ENCODE data around the gene SLC30A10. TPM values are rescaled to one million over a fixed set of nuclear protein-coding genes. Genes with fewer than 3 reads are reported as not detected.
A peak's percentile ranks its signal among the peaks of the same experiment; 100 is the strongest.

Gene SLC30A10
- total and polyA plus RNA-seq, 2 of the 13 experiments (the other 11 are each of a cell fraction or from before 2014, with no cell fraction given) = 20.9 to 30.2 TPM

- TF ChIP-seq, protein P1, sequence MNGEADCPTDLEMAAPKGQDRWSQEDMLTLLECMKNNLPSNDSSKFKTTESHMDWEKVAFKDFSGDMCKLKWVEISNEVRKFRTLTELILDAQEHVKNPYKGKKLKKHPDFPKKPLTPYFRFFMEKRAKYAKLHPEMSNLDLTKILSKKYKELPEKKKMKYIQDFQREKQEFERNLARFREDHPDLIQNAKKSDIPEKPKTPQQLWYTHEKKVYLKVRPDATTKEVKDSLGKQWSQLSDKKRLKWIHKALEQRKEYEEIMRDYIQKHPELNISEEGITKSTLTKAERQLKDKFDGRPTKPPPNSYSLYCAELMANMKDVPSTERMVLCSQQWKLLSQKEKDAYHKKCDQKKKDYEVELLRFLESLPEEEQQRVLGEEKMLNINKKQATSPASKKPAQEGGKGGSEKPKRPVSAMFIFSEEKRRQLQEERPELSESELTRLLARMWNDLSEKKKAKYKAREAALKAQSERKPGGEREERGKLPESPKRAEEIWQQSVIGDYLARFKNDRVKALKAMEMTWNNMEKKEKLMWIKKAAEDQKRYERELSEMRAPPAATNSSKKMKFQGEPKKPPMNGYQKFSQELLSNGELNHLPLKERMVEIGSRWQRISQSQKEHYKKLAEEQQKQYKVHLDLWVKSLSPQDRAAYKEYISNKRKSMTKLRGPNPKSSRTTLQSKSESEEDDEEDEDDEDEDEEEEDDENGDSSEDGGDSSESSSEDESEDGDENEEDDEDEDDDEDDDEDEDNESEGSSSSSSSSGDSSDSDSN (CRISPR knock-in tag; IDR thresholded peaks at IDR 0.05) = peak; percentile 62
- TF ChIP-seq ZBTB3 (CRISPR knock-in tag; IDR thresholded peaks at IDR 0.05; ENCODE audit: borderline replicate concordance, low read depth) = no peak
- no peak for TF ChIP-seq THYN1 (CRISPR knock-in tag; IDR thresholded peaks at IDR 0.05; ENCODE audit: borderline replicate concordance, low read depth)
- peak; percentile 68 for TF ChIP-seq SALL1 (CRISPR knock-in tag; IDR thresholded peaks at IDR 0.05)
- no peak for TF ChIP-seq ZBTB21 (CRISPR knock-in tag; IDR thresholded peaks at IDR 0.05)
- TF ChIP-seq, protein P2, sequence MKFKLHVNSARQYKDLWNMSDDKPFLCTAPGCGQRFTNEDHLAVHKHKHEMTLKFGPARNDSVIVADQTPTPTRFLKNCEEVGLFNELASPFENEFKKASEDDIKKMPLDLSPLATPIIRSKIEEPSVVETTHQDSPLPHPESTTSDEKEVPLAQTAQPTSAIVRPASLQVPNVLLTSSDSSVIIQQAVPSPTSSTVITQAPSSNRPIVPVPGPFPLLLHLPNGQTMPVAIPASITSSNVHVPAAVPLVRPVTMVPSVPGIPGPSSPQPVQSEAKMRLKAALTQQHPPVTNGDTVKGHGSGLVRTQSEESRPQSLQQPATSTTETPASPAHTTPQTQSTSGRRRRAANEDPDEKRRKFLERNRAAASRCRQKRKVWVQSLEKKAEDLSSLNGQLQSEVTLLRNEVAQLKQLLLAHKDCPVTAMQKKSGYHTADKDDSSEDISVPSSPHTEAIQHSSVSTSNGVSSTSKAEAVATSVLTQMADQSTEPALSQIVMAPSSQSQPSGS (CRISPR knock-in tag; IDR thresholded peaks at IDR 0.05) = peak; percentile 73
- peak; percentile 45; the same call in 1 of the 2 replicates for TF ChIP-seq KDM4B (CRISPR knock-in tag; IDR thresholded peaks at IDR 0.05)
- peak; percentile 77 for TF ChIP-seq SAP130 (CRISPR knock-in tag; IDR thresholded peaks at IDR 0.05; ENCODE audit: low read depth)
- TF ChIP-seq FOXA3 (CRISPR knock-in tag; IDR thresholded peaks at IDR 0.05) = peak; percentile 71; the same call in 1 of the 2 replicates
- peak; percentile 19; the same call in 1 of the 2 replicates for TF ChIP-seq GABPB1 (CRISPR knock-in tag; IDR thresholded peaks at IDR 0.05)
- TF ChIP-seq, protein P3, sequence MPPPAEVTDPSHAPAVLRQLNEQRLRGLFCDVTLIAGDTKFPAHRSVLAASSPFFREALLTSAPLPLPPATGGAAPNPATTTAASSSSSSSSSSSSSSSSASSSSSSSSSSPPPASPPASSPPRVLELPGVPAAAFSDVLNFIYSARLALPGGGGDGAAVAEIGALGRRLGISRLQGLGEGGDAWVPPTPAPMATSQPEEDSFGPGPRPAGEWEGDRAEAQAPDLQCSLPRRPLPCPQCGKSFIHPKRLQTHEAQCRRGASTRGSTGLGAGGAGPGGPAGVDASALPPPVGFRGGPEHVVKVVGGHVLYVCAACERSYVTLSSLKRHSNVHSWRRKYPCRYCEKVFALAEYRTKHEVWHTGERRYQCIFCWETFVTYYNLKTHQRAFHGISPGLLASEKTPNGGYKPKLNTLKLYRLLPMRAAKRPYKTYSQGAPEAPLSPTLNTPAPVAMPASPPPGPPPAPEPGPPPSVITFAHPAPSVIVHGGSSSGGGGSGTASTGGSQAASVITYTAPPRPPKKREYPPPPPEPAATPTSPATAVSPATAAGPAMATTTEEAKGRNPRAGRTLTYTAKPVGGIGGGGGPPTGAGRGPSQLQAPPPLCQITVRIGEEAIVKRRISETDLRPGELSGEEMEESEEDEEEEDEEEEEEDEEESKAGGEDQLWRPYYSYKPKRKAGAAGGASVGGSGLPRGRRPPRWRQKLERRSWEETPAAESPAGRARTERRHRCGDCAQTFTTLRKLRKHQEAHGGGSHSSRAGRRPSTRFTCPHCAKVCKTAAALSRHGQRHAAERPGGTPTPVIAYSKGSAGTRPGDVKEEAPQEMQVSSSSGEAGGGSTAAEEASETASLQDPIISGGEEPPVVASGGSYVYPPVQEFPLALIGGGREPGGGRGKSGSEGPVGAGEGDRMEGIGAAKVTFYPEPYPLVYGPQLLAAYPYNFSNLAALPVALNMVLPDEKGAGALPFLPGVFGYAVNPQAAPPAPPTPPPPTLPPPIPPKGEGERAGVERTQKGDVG (CRISPR knock-in tag; IDR thresholded peaks at IDR 0.05; ENCODE audit: borderline replicate concordance) = no peak
- no peak for TF ChIP-seq MAFF (IDR thresholded peaks at IDR 0.05; ENCODE audit: low read depth, low read length)
- 0 out of 4 replicates have a peak, but pooled peaks of 1 of the 2 experiments have one; percentile 37 for TF ChIP-seq HMGXB4 (CRISPR knock-in tag; IDR thresholded peaks at IDR 0.05; ENCODE audit: borderline replicate concordance in 1 of 2, low read depth in 1 of 2)
- peak; percentile 80 for TF ChIP-seq RXRB (CRISPR knock-in tag; IDR thresholded peaks at IDR 0.05; ENCODE audit: borderline replicate concordance)
- peak; percentile 71; the same call in 1 of the 2 replicates for TF ChIP-seq ZNF33B (CRISPR knock-in tag; IDR thresholded peaks at IDR 0.05)
- peak; percentile 67 for TF ChIP-seq TBX2 (CRISPR knock-in tag; IDR thresholded peaks at IDR 0.05; ENCODE audit: borderline replicate concordance)
- no peak for TF ChIP-seq SOX13 (IDR thresholded peaks at IDR 0.05)
- TF ChIP-seq SOX13 (CRISPR knock-in tag; conservative IDR thresholded peaks at IDR 0.05 in 1 of 2, IDR thresholded peaks at IDR 0.05 in 1 of 2) = peak in 1 of 2 experiments; percentile 65; a peak in 2 of 4 replicates
Observed at GRCh38 chr1:219926363-219926998, 1.9 kb downstream of the SLC30A10 start (continued).
